K562 (cell line): ENCODE results near the gene RNF121. TPM values are rescaled to one million over a fixed set of nuclear protein-coding genes. Genes with fewer than 3 reads are reported as not detected.
A peak's percentile ranks its signal among the peaks of the same experiment; 100 is the strongest.

Source experiments
- DDX20 ChIP-seq: fragments of 450-650 bp; IDR thresholded peaks from 2 replicates; pipeline ENCODE4 v1.6.1; 2016; ENCODE audit warnings: missing genetic modification characterization, low read depth, mild to moderate bottlenecking, missing compliant biosample characterization, moderate library complexity
- LCOR ChIP-seq: sonication (generic); formaldehyde crosslinking; IDR thresholded peaks from 2 replicates; pipeline ENCODE4 v1.8.0; 2022; ENCODE audit warnings: mild to moderate bottlenecking, missing genetic modification reagents
- NFE2 ChIP-seq: IDR thresholded peaks from 2 replicates; pipeline ENCODE4 v1.6.1; 2014; ENCODE audit warnings: antibody characterized with exemption, low read depth
- PRMT5 ChIP-seq: sonication (generic); formaldehyde crosslinking; IDR thresholded peaks from 2 replicates; pipeline ENCODE4 v1.5.0; 2020; ENCODE audit warnings: missing genetic modification reagents
- TAF7 ChIP-seq: fragments of 450-650 bp; IDR thresholded peaks from 2 replicates; pipeline ENCODE4 v1.6.1; 2016; ENCODE audit warnings: missing genetic modification characterization, missing compliant biosample characterization
- ZNF232 ChIP-seq: sonication (generic); formaldehyde crosslinking; IDR thresholded peaks from 2 replicates; pipeline ENCODE4 v1.8.0; 2022; ENCODE audit warnings: mild to moderate bottlenecking, missing genetic modification reagents
- ZNF24 ChIP-seq: fragments of 450-650 bp; IDR thresholded peaks from 2 replicates; pipeline ENCODE4 v1.6.1; 2016
- ZNF507 ChIP-seq: conservative IDR thresholded peaks from 2 replicates; pipeline ENCODE4 v1.6.1; 2017; ENCODE audit warnings: missing genetic modification characterization, missing compliant biosample characterization
- ZNF696 ChIP-seq: fragments of 250-450 bp; sonication (Bioruptor Pico); conservative IDR thresholded peaks from 2 replicates; pipeline ENCODE4 v1.4.0; 2020; ENCODE audit warnings: mild to moderate bottlenecking, moderate library complexity
- polyA plus RNA-seq, 8 experiments: library from polyadenylated mRNA; depleted of rRNA in 4 of 8; stranded (reverse) in 5 of 8; unstranded in 3 of 8; fragments of >200 nt; fragmentation: Nextera tagmentation in 2 of 8; fragmentation: Illumina TruSeq in 1 of 8; extraction: Ambion mirVana in 2 of 8; extraction: Trizol in 1 of 8; gene quantifications; 2 replicates each; pipeline versions ENCODE4 v1.2.1 to v1.2.3, GENCODE V29; 2011 to 2014; ENCODE audit warnings: inconsistent platforms in 1 of 8, missing spikeins in 1 of 8
- total RNA-seq, 7 experiments: library from RNA; depleted of rRNA in 6 of 7; stranded (reverse); fragments of >200 nt in 6 of 7; fragmentation: Illumina TruSeq in 2 of 7; extraction: Trizol in 2 of 7; gene quantifications; 2 replicates each; pipeline versions ENCODE4 v1.2.1 to v1.2.3, GENCODE V29; 2011 to 2021; ENCODE audit warnings: low replicate concordance in 1 of 7
- TF ChIP-seq, protein P1 (sequence below), 2 experiments: fragments of 200-800 bp in 1 of 2; sonication (Bioruptor generic) in 1 of 2; sonication (generic) in 1 of 2; formaldehyde crosslinking in 1 of 2; IDR thresholded peaks in 1 of 2; conservative IDR thresholded peaks in 1 of 2; 2 replicates each; pipeline versions ENCODE4 v1.5.0 to v1.6.1; 2016 to 2020; ENCODE audit warnings: missing compliant biosample characterization in 1 of 2, missing genetic modification characterization in 1 of 2, missing genetic modification reagents in 1 of 2
- TF ChIP-seq, protein P2 (sequence below): sonication (generic); formaldehyde crosslinking; IDR thresholded peaks from 2 replicates; pipeline ENCODE4 v1.5.0; 2020; ENCODE audit warnings: missing genetic modification reagents
- TF ChIP-seq, protein P3 (sequence below): fragments of 450-650 bp; IDR thresholded peaks from 2 replicates; pipeline ENCODE4 v1.6.1; 2016

Gene RNF121
- total and polyA plus RNA-seq, 9 of the 15 experiments (the other 6 are each of a cell fraction or from before 2014, with no cell fraction given): 8.0 to 63.4 (median 20.5) TPM

DNA sequence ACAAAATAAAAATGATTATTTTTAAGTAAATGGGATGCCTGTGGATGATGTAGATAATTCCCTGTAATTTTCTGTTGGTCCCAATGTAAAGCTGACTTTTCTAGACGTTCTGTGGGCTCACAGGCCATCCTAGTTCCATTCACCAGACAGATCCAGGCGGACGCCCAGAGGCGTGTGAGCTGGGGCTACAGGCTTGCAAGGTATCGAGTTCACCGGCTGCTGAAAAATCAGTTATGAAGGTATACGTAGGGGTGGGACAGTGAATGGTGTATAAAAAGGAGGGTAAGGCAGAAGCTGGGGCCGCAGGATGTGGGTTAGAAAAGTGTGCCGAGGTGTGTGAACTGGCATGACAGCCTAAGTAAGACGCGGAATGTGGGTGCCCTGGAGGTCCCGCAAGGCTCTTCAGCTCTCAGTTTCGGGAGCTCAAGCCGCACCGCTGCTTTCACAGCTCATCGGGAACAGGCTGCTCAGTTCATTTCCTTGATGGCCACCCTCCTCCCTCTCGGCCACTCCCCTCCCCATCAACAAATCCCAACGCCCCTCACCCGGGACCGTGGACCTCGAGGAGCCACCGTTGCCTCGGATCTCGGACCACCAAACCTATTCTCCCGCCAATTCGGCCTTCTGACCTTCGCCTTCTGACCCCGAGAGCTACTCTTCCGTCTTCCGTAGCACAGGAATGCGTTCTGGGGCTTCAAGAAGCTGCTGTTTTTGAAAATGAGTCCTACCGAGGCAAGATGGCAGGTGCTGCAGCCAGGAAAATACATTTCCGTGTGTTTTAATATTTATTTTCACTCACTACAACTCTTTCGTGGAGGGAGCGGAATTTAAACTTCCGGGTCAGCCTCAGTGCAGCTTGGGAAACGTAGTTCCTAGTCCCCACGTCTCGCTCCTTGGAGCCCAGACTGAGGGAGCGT, 768 bp upstream of the RNF121 start, which contains the start of gene XNDC1N (continued):
- TF ChIP-seq, protein P1, sequence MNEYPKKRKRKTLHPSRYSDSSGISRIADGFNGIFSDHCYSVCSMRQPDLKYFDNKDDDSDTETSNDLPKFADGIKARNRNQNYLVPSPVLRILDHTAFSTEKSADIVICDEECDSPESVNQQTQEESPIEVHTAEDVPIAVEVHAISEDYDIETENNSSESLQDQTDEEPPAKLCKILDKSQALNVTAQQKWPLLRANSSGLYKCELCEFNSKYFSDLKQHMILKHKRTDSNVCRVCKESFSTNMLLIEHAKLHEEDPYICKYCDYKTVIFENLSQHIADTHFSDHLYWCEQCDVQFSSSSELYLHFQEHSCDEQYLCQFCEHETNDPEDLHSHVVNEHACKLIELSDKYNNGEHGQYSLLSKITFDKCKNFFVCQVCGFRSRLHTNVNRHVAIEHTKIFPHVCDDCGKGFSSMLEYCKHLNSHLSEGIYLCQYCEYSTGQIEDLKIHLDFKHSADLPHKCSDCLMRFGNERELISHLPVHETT (CRISPR knock-in tag; conservative IDR thresholded peaks at IDR 0.05 in 1 of 2, IDR thresholded peaks at IDR 0.05 in 1 of 2): peak in 1 of 2 experiments; percentile 83; a peak in 2 of 4 replicates
- peak; percentile 64 for TF ChIP-seq LCOR (CRISPR knock-in tag)
- no peak for TF ChIP-seq PRMT5 (CRISPR knock-in tag)
- TF ChIP-seq TAF7 (tag): peak; percentile 64
- TF ChIP-seq, protein P2, sequence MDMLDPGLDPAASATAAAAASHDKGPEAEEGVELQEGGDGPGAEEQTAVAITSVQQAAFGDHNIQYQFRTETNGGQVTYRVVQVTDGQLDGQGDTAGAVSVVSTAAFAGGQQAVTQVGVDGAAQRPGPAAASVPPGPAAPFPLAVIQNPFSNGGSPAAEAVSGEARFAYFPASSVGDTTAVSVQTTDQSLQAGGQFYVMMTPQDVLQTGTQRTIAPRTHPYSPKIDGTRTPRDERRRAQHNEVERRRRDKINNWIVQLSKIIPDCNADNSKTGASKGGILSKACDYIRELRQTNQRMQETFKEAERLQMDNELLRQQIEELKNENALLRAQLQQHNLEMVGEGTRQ (CRISPR knock-in tag): no peak
- TF ChIP-seq DDX20 (tag): no peak
- no peak for TF ChIP-seq ZNF696
- no peak for TF ChIP-seq NFE2
- TF ChIP-seq ZNF507: no peak
- TF ChIP-seq ZNF232 (CRISPR knock-in tag): no peak; the same call in 1 of the 2 replicates
- TF ChIP-seq, protein P3, sequence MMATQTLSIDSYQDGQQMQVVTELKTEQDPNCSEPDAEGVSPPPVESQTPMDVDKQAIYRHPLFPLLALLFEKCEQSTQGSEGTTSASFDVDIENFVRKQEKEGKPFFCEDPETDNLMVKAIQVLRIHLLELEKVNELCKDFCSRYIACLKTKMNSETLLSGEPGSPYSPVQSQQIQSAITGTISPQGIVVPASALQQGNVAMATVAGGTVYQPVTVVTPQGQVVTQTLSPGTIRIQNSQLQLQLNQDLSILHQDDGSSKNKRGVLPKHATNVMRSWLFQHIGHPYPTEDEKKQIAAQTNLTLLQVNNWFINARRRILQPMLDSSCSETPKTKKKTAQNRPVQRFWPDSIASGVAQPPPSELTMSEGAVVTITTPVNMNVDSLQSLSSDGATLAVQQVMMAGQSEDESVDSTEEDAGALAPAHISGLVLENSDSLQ: no peak
- TF ChIP-seq ZNF24: no peak
